HG02642 (cell line): ENCODE measurements around the gene CFAP57.
"Not testable (repeated sequence)": the region's sequence is repeated elsewhere in the genome, so short reads cannot be mapped to it uniquely, and the experiment has no call there.

Experiments
- ATAC-seq: cut with Tn5 transposase; IDR thresholded peaks from one replicate; pipeline ENCODE4 v1.9.1; 2021; ENCODE audit warnings: mild to moderate bottlenecking; ENCODE audit not compliant: unreplicated experiment, poor library complexity

Gene CFAP57

DNA sequence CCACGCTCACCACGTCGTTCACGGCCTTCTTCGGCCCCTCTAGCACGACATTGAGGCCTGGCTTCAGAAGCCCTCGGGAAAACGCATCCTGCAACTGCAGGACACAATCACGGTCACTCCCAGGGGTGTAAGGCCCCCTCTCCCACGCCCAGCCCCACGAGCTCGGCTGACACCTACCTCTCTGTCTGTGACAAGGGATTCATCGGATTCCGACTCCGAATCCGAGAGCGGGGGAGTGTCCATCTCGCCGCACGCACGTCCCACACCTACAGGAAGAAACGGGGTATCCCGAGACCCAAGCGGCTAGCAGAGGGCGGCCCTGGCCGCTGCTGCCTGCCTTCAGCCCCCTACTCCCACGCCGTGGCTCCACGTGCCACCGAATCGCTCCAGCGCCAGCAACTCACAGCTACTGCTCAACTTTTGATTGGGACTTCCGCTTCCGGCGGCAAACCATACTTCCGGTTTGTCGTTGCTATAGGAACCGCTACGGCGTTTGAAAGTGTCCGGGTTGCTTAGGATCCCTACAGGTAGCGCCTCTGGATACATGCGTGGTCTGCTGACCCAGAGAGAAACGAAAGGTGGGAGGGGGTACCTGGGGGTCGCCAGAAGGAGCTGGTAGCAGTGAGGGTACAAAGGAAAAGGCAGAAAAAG, at the start of gene CFAP57, which contains the start of gene EBNA1BP2:
Gene CFAP57 (plus strand): TSS at position 455 of the 651 bp plus-strand sequence. CDS start 424 bp downstream, outside the sequence.
Gene EBNA1BP2 (minus strand): TSS at position 415 of the 651 bp plus-strand sequence. CDS start 172 bp downstream, at position 243.
- peak; percentile 95 for ATAC-seq

DNA sequence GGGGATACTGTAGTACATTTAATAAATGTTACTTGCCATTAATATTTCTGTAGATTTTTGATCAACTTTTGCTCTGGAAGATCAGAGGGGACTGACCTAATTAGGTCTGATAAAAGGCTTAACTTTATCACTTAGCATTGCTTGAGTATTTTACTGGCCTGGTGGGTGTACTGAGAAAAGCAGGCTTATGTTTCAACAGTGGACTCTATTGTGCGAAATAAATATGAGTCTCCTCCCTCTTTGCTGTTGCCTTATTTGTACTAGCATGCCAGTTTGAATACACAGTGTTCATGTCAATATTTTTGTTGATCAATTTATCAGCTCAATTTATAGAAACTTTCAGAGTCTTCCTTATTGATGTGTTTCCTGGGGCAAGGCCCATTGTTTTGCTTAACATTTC, 49.1 kb upstream of the CFAP57 start:
- no peak for ATAC-seq

DNA sequence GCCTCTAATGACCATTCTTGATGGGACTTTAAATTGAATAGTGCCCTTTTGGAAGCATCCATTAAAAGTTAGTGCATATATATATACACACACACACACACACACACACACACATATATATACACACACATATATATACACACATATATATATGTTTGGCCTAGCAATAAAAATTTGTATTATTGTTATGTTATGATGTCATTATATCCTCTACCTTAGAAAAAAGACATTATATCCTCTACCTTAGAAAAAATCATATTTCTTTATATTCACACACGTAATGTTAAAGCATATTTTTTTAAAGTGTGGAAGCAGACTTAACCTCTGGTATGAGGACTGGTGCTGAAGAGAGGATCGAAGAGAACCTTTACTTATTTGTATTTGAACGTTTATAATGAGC, 43.3 kb upstream of the CFAP57 start:
- no peak for ATAC-seq

DNA sequence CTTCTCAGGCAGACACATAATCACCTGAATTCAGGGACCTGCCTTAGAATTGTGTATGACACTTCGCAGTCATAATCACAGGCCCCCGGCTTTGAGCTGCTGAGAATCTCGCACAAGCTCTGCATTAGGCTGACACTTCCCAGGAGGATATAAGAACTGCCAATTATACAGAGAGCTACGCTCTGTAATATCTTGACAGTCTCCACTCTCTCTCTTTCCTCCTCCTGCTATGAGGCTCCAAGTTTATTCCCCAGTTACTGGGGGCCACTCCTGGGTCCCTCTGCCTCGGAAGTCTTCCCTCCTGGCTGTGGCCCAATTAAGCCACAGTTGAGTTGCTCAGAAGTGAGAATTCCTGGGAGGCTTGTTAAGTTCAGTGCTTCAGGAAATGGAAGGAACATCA, 42.7 kb upstream of the CFAP57 start:
- no peak for ATAC-seq

DNA sequence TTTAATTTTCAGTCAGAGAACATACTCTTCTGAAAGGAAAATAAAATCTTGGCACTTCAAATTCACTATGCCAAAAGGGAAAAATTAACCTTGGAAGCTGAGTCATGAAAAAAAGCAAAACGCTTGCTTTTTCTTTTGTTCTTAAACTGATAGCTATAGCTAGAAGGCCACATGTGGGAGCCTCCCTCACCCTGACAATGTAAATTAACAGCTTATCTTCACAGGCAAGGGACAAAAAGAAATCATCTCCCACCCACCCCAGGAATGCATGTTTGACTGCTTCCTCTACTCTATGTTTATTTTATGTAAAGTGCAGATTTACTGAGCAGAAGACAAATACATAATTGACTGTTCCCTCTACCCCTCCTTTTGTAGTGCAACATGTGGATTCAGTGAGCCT, 38.1 kb upstream of the CFAP57 start:
- ATAC-seq, result no peak

DNA sequence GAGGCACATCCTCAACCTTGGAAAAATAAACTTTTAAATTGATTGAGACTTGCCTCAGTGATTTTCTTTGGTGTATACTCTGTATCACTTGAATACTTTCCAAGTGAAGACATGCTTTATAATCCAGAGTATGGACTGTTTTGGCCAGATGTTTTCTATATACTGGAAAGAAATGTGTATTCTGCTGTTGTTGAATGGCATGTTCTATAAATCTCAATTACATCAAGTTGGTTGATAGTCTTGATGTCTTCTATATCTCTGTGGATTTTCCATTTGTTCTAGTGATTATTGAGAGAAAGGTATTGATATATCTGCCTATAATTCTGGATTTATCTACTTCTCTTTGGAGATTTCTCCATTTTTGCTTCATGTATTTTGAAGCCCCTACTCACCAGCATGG, 37.5 kb upstream of the CFAP57 start:
- no peak for ATAC-seq

DNA sequence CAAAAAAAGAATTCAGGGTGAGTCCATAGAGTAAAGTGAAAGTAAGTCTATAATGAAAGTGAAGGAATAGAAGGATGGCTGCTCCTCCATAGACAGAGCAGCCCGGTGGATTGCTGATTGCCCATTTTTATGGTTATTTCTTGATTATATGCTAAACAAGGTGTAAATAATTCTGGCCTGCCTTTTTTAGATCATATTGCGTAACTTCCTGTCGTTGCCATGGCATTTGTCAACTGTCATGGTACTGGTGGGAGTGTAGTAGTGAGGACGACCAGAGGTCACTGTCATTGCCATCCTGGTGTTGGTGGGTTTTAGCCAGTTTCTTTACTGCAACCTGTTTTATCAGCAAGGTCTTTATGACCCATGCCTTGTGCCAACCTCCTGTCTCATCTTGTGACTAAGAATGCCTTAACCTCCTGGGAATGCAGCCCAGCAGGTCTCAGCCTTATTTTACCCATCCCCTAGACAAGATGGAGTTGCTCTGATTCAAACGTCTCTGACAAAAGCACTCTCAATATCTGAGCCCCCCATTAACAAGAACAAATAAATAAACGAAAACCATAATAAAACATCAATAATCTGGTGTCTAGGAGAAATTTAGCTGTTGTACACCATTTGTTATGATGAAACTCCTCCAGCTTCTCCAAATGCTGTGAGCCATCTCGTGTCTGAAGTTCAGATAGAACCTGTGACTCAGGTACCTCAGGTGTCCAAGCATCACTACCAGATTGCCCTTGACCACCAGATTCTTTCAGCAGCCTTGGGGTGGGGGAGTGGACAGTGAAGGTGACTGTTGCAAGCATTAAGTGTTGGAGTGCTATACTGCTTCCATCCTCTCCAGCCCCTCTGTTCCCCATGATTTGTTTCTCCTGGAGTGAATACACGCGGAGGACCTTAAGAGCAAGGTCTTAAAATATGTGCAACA, 36.0 kb upstream of the CFAP57 start:
- no peak for ATAC-seq

DNA sequence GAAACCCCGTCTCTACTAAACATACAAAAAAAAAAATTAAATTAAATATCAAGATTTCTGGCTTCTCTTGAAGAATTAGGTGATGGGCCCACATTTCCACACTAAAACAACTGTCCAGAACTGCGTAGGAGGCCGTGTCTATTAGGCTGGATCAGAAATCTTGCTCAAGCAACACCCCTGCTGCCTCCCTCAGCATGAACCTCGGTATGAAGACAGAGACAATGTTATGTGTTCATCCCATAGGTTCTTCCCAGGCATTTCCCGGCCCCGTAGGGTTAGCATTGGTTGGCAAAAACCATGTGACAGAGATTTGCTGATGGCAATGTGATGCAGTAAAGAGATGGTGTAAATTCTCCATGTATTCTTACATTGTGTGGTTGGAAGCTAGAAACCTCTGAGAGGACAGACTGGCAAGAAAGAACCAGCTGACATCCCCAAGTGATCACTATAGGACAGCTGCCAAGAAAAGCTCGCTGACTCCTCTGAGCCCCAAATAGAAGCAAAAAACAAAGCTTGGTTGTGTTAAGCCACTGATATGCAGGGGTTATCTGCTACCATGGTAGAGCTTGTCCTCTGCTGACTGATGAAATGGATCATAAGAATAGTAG, 34.6 kb upstream of the CFAP57 start:
- ATAC-seq, result no peak

DNA sequence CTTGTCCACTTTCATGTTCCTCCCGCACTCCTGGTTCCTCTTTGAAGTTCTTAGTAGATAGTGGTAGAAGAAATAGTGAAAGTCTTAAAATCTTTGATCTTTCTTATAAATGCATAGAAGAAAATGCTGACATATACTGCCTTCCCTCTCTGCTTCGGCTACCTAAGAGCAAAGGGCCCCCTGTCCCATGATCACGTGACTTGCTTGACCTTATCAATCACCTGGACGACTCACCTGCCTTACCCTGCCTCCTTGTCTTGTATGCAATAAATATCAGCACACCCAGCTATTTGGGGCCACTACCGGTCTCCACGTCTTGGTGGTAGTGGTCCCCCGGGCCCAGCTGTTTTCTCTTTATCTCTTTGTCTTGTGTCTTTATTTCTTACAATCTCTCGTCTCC, 32.8 kb upstream of the CFAP57 start:
- ATAC-seq, result not testable (repeated sequence)

DNA sequence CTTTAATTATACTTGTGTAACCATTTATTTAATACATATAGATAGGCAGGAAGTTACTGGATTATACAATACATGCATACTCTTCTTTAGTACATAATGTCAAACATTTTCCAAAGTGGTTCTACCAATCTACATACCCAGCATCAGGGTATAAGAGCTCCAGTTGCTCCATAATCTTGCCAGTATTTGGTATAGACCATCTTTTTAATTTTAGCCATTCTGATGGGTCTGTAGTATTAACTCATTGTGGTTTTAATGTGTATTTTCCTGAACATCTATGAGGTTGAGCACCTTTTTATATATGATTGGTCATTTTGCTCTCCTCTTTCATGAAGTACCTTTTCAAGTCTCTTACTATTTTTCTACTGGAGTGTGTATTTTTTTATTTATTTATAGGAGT, 32.1 kb upstream of the CFAP57 start:
- no peak for ATAC-seq

DNA sequence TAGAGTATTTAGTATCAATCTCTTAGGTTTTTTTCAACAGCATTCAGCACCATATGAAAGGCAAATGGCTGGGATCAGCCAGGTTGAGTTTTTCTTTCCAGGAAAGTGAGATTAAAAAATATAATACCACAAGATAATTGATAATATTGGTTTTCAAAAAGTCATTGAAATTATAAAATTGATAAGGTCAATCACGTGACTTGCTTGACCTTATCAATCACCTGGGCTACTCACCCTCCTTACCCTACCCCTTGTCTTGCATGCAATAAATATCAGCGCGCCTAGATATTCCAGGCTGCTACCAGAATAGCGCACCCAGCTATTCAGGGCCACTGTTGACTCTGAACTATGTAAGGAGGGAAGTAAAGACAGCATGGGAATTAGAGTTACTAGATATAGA, 31.5 kb upstream of the CFAP57 start:
- no peak for ATAC-seq

DNA sequence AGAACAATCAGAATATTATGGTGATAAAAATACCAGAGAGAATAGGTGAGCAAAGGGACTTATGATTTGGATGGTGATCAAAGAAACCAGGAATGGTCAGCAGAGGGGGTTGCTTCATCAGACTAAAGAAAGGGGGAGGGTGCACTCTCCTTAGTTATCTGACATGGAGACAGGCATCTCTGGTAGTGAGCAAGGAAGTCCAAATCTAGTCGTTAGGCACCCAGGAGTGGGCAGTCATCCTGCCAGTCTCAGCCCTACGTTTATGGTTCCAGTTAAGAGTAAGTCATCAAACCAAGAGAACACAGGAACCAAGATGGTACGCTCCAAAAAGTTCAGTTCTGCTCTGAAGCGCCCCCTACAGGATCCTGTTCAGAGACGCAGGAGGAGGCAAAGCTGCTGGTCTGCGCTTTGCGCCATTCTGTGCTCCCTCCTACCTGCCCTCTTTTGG, 28.7 kb upstream of the CFAP57 start:
- ATAC-seq, result no peak

DNA sequence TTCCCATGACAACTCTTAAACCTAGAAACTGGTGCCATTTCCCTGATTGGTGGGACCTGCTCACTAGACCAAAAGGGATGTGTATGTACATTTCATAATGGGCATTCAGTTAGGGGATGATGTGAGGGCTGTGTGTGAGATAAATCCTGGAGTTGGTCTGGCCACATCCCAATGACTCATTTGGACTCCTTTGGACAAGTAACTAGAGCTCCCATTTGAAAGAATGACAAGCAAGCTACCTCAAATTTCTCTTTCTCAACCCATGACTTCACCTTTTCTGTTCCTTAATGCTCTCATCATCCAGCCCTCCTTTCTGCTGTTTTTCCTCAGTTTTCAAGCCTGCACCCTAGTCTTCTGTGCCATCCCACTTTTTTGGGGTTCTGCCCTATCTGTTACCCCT, 27.9 kb upstream of the CFAP57 start:
- no peak for ATAC-seq

DNA sequence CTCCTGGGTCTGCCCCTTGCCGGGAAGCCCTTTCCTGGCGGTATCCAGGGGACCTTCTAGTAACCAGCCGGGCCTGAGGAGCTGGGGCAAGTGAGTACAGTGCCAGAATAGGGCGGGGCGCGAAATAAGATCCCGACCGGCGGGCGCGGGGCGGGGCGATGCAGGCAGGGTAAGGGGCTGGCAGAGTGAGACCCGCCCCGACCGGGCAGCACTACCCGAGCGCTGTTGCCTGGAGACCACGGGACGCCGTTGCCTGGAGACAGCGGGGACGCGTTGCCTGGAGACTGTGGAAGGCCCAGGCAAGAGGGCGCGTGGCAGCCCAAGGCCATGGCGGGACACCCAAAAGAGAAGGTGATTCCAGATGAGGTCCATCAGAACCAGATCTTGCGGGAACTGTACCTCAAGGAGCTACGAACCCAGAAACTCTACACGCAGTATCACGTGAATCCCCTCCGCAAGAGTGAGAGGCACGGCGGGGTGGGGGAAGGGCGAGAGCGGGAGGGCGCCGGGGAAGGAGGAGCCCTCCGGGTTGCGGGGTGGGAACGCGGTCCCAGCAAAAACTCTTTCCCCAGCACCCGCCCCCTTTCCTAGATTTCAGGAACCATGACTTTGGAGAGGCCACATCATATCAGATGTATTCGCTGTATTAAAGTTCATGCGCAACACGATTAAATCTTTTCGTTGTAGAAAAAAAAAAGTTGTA, 24.4 kb upstream of the CFAP57 start:
- no peak for ATAC-seq

DNA sequence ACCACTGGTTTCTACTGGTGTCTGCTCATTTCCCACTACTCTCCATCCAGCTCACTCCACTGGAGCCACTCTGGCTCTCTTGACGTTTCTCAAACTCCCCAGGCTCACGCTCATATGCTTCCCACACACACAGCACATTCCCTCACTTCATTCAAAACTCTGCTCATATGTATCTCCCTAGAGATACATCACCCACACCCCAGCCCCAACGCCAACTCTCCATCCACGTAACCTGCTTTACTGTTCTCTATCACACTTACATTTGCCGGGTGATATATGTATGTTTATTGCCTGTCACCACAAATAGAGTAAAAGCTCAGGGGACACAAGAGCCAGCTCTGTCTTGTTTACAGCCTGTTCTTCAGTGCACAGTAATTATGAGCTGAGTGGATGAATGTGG, 22.2 kb upstream of the CFAP57 start:
- no peak for ATAC-seq

DNA sequence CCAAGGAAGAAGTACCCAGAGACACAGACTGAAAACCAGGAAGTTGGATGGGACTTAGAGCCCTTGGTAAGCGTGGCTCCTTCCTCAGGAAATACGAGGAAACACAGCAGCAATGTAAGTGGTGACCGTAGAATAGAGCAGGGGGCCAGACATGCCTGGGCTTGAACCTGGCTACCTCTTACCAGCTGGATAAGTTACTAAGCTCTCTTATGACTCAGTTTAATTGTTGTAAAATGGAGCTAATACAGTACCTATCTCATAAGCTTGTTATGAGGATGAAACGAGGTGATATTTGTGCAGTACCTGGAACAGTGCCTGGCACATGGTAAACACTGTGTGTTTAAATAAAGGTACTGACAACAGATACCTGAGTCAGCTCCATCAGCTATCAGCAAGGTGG, 19.3 kb upstream of the CFAP57 start:
- no peak for ATAC-seq

DNA sequence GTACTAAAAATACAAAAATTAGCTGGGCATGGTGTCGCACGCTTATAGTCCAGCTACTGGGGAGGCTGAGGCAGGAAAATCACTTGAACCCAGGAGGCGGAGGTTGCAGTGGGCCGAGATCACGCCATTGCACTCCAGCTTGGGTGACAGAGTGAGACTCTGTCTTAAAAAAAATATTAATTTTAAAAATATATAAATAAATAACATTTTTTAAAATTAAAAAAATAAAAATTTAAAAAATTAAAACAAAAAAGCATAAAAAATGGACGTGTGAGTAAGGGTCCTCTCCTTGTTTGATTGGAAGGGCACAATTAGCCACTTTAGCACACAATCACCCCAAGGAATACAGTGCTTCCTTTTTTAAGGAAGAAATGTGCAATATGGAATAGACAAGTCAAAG, 18.7 kb upstream of the CFAP57 start:
- ATAC-seq, result no peak

DNA sequence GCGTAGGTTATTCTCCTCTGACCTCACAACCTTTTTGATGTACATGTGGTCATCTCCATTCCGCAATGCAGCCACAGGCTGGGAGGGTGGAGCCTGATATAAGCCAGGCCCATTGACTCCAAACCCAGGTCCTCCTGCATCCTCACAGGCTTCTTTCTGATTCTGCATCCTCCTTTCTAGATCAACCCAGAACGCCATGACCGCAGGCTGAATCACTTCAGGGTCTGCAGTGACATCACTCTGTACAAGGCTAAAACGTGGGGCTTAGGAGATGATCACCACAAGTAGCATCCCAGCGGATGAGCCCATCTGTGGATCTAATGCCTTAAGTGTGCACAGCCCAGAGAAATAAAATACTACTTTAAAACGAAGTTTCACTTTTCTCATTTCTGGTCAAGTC, 16.1 kb upstream of the CFAP57 start:
- no peak for ATAC-seq

DNA sequence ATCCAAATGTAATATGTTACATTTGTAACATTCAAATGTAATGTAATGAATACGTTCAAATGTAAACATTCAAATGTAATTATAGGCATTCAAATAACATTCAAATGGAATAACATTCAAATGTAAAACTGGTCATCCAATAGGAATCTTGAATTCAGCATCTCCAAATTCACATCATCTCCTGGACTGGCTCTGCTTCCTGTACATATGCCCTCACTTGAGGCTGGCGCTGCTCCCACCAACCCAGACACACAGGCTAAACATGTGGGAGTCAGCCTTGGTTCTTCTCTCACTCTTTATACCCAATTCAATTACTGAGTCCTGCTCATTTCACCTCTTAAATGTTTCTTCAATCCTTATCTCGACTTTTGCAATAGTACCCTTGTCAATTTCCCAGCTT, 7.0 kb upstream of the CFAP57 start:
- ATAC-seq, result no peak

DNA sequence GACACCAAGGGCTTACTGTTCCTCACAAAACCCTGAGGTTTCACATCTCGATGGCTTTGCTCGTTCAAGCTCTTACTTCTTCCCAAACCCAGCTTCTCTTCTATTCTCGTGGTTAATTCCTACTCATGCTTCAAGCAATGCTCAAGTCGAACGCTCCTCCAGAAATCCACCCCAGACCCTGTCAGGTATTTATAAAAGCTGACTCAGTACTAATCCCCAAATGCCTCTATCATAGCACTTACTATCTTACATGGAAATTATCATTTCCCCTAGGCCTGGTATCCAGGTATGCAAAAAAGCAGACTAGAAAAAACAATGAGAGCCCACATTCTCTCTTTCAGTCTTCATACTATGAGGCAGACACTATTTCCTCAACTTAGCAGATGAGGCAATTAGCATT, 6.4 kb upstream of the CFAP57 start:
- ATAC-seq, result no peak
